22Rv1 (cell line): ENCODE measurements around the gene MSH2.

Experiments
- ZFX ChIP-seq: fragments of 450-650 bp; IDR thresholded peaks from 2 replicates; pipeline ENCODE4 v1.6.1; 2017; ENCODE audit warnings: antibody characterized with exemption, borderline replicate concordance
- TF ChIP-seq, protein P1 (sequence below): fragments of 450-650 bp; IDR thresholded peaks from 2 replicates; pipeline ENCODE4 v1.5.1; 2017; ENCODE audit warnings: mild to moderate bottlenecking

DNA sequence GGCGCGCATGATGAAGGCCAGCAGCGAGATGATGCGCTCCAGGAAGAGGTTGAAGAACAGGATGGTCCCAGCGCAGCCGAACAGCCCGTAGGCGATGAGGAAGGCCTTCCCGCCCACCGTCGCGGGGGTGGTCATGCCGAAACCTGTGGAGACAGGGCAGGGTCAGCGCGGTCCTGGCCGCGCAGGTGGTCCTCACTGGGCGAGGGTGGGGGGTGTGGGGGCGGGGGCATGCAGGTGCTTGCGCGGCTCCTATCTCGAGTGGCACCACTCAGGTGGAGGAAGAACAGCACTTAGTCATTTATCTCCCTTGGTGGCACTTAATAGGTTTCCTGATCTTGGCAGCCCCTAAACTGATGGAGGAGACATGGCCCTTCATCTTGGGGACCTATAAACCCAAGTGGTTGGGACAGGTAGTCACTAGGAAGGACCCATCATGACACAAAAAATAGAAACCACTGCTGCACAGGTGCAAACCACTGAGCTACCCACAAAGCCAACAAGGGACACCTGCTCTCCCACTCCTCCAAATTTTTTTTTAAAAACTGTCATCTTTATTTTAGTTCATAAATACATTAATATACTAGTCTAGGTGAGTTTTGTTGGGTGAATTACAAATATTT is 118.8 kb downstream of the MSH2 start:
- TF ChIP-seq, protein P1, sequence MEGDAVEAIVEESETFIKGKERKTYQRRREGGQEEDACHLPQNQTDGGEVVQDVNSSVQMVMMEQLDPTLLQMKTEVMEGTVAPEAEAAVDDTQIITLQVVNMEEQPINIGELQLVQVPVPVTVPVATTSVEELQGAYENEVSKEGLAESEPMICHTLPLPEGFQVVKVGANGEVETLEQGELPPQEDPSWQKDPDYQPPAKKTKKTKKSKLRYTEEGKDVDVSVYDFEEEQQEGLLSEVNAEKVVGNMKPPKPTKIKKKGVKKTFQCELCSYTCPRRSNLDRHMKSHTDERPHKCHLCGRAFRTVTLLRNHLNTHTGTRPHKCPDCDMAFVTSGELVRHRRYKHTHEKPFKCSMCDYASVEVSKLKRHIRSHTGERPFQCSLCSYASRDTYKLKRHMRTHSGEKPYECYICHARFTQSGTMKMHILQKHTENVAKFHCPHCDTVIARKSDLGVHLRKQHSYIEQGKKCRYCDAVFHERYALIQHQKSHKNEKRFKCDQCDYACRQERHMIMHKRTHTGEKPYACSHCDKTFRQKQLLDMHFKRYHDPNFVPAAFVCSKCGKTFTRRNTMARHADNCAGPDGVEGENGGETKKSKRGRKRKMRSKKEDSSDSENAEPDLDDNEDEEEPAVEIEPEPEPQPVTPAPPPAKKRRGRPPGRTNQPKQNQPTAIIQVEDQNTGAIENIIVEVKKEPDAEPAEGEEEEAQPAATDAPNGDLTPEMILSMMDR = no peak
- no peak for TF ChIP-seq ZFX
